GM23338 (cell line): ENCODE results near the gene KRTAP21-1. TPM values are rescaled to one million over a fixed set of nuclear protein-coding genes. Genes with fewer than 3 reads are reported as not detected.

Experiments
- ATAC-seq: fragments of 200-7000 bp; cut with Tn5 transposase; 3 replicates; pipeline ENCODE4 v1.9.1; 2020
- DNase-seq: peaks from one replicate; pipeline ENCODE4 v3.0.0-alpha.2; 2015; ENCODE audit warnings: low spot score
- H2AFZ ChIP-seq: fragments of 200-600 bp; sonication (generic); 2 replicates; pipeline ENCODE4 v1.8.0; 2016; ENCODE audit warnings: antibody characterized with exemption, mild to moderate bottlenecking, moderate library complexity
- H3F3A ChIP-seq: fragments of 200-600 bp; sonication (generic); replicated peaks from 2 replicates; pipeline ENCODE4 v1.8.0; 2017; ENCODE audit warnings: antibody characterized with exemption, mixed run types, low read depth
- H3K27ac ChIP-seq: fragments of 200-600 bp; sonication (generic); 2 replicates; pipeline ENCODE4 v1.6.1; 2016; ENCODE audit warnings: low read depth
- H3K27me3 ChIP-seq: fragments of 200-600 bp; sonication (generic); 2 replicates; pipeline ENCODE4 v1.8.0; 2016; ENCODE audit warnings: mild to moderate bottlenecking, mixed run types, moderate library complexity; ENCODE audit not compliant: insufficient read depth
- H3K36me3 ChIP-seq: fragments of 200-600 bp; sonication (generic); 2 replicates; pipeline ENCODE4 v1.8.0; 2016; ENCODE audit warnings: mild to moderate bottlenecking; ENCODE audit not compliant: insufficient read depth
- H3K4me1 ChIP-seq: fragments of 200-600 bp; sonication (generic); 2 replicates; pipeline ENCODE4 v1.8.0; 2016; ENCODE audit warnings: mild to moderate bottlenecking, moderate library complexity; ENCODE audit not compliant: insufficient read depth
- H3K4me2 ChIP-seq: fragments of 200-600 bp; sonication (generic); 2 replicates; pipeline ENCODE4 v1.7.1; 2017; ENCODE audit warnings: mixed run types
- H3K4me3 ChIP-seq: fragments of 200-600 bp; sonication (generic); 2 replicates; pipeline ENCODE4 v1.6.1; 2016; ENCODE audit warnings: mixed run types
- H3K79me2 ChIP-seq: fragments of 200-600 bp; sonication (generic); replicated peaks from 2 replicates; pipeline ENCODE4 v1.8.0; 2017; ENCODE audit warnings: mild to moderate bottlenecking; ENCODE audit not compliant: insufficient read depth
- H3K9me2 ChIP-seq: fragments of 200-600 bp; sonication (generic); 2 replicates; pipeline ENCODE4 v1.8.0; 2017; ENCODE audit not compliant: insufficient read depth
- H4K20me1 ChIP-seq: fragments of 200-600 bp; sonication (generic); replicated peaks from 2 replicates; pipeline ENCODE4 v1.8.0; 2017; ENCODE audit warnings: mild to moderate bottlenecking; ENCODE audit not compliant: insufficient read depth
- H3K27ac Mint-ChIP-seq: 2 replicates; pipeline ENCODE4 v1.8.0; 2020; ENCODE audit warnings: inconsistent platforms, mild to moderate bottlenecking, moderate library complexity, mixed read lengths
- H3K27me3 Mint-ChIP-seq: 3 replicates; pipeline ENCODE4 v1.8.0; 2022; ENCODE audit warnings: low read depth, mild to moderate bottlenecking, moderate library complexity, mixed read lengths, inconsistent platforms; ENCODE audit not compliant: insufficient read depth, poor library complexity
- H3K36me3 Mint-ChIP-seq: 3 replicates; pipeline ENCODE4 v1.8.0; 2021; ENCODE audit warnings: low read depth, mild to moderate bottlenecking, inconsistent platforms, moderate library complexity, mixed read lengths
- H3K4me1 Mint-ChIP-seq: 3 replicates; pipeline ENCODE4 v1.8.0; 2020; ENCODE audit warnings: mild to moderate bottlenecking, inconsistent platforms, mixed read lengths
- H3K4me3 Mint-ChIP-seq: 3 replicates; pipeline ENCODE4 v1.8.0; 2021; ENCODE audit warnings: moderate library complexity, mild to moderate bottlenecking, inconsistent platforms, mixed read lengths
- H3K9me3 Mint-ChIP-seq: 3 replicates; pipeline ENCODE4 v1.8.0; 2020; ENCODE audit warnings: moderate library complexity, mild to moderate bottlenecking, inconsistent platforms, mixed read lengths
- CREB1 ChIP-seq: fragments of 250-450 bp; sonication (Bioruptor Pico); IDR thresholded peaks from 2 replicates; pipeline ENCODE4 v1.5.0; 2020; ENCODE audit warnings: low read depth, mild to moderate bottlenecking, moderate library complexity
- CTCF ChIP-seq, 2 experiments: fragments of 200-600 bp in 1 of 2; sonication (generic) in 1 of 2; conservative IDR thresholded peaks; 2 replicates each; pipeline versions ENCODE4 v1.5.1 to v1.6.1; 2016 to 2017; ENCODE audit warnings: antibody characterized with exemption in 2 of 2, low read depth in 2 of 2, mild to moderate bottlenecking in 2 of 2, moderate library complexity in 1 of 2
- ETS1 ChIP-seq: IDR thresholded peaks from 2 replicates; pipeline ENCODE4 v1.6.1; 2016; ENCODE audit warnings: antibody characterized with exemption
- POLR2AphosphoS5 ChIP-seq: IDR thresholded peaks from 2 replicates; pipeline ENCODE4 v1.6.1; 2016; ENCODE audit warnings: antibody characterized with exemption, low read depth
- STAT1 ChIP-seq: IDR thresholded peaks from one replicate; pipeline ENCODE4 v1.6.1; 2016; ENCODE audit warnings: antibody characterized with exemption; ENCODE audit not compliant: unreplicated experiment
- ZNF114 ChIP-seq: fragments of 250-450 bp; sonication (Bioruptor Pico); IDR thresholded peaks from 2 replicates; pipeline ENCODE4 v1.5.0; 2020; ENCODE audit warnings: mild to moderate bottlenecking, moderate library complexity
- ZNF331 ChIP-seq: fragments of 250-450 bp; sonication (Bioruptor Pico); IDR thresholded peaks from 2 replicates; pipeline ENCODE4 v1.5.0; 2020; ENCODE audit warnings: low read depth, mild to moderate bottlenecking, moderate library complexity
- polyA plus RNA-seq: library from polyadenylated mRNA; unstranded; fragments of >200 nt; fragmentation: Nextera tagmentation; extraction: Ambion mirVana; gene quantifications from 2 replicates; pipeline ENCODE4 v1.2.1, GENCODE V29; 2016
- total RNA-seq: library from RNA; depleted of rRNA; stranded (reverse); fragments of >200 nt; shearing (Covaris generic); gene quantifications from 2 replicates; pipeline ENCODE4 v1.2.3, GENCODE V29; 2014

Gene KRTAP21-1
- total and polyA plus RNA-seq, 2 experiments from 2014 or later = not detected

GRCh38 chr21:30747159-30747558 lies 8.1 kb downstream of the KRTAP21-1 start, which contains the start of gene KRTAP21-2:
Gene KRTAP21-2, minus strand, starts transcription at chr21:30747259. Its CDS starts 57 bp downstream, at chr21:30747202.
- no peaks in the 10 kb centered on the region for H3K4me1 ChIP-seq

DNA sequence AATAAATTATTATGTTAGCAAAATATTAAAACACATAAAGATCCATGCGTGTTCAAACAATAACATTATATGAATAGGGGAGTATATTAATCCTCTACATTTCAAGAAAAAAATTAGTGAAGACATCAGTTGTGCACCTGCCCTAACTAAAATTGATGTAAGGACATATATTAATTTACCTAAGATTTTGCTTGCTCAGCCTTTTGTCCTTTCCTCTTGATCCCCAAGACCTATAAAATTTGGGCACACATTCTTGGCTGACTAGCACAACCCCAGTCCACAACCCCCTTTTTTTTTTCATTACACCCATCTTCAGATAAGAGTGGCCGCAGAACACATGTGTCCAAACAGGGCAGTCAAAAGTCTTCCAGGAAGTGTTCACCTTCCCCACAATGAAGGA lies 14.8 kb downstream of the KRTAP21-1 start:
- H3F3A ChIP-seq = no peaks in the 10 kb centered on the region
- H3K79me2 ChIP-seq = no peaks in the 10 kb centered on the region
- H3K4me2 ChIP-seq = no peak overlapping the region
- Mint-ChIP-seq H3K27ac (no peak overlapping the region), H3K4me1 (no peaks in the 10 kb centered on the region), H3K36me3 (no peaks in the 10 kb centered on the region), H3K27me3 (peaks cover 2% of the 10 kb centered on the region), H3K4me3 (no peak overlapping the region), H3K9me3 (no peaks in the 10 kb centered on the region)
- H3K27me3 ChIP-seq = no peaks in the 10 kb centered on the region
- no peaks in the 10 kb centered on the region for H3K4me1 ChIP-seq
- H3K36me3 ChIP-seq = no peaks in the 10 kb centered on the region
- no peak overlapping the region for H2AFZ ChIP-seq
- ATAC-seq = no peak
- no peak for TF ChIP-seq ZNF331 (CRISPR knock-in tag)
- no peak for TF ChIP-seq ETS1
- TF ChIP-seq CTCF (conservative IDR thresholded peaks at IDR 0.05; ENCODE audit: low read depth in 2 of 2) = no peak
- TF ChIP-seq CREB1 (CRISPR knock-in tag) = no peak
- no peak for TF ChIP-seq ZNF114 (CRISPR knock-in tag)
- H3K9me2 ChIP-seq = no peaks in the 10 kb centered on the region; the same call in 1 of the 2 replicates
- H3K4me3 ChIP-seq = no peak overlapping the region
- H3K27ac ChIP-seq = no peak overlapping the region
- no peak for DNase-seq
- no peaks in the 10 kb centered on the region for H4K20me1 ChIP-seq

More at GRCh38 chr21:30747159-30747558, 8.1 kb downstream of the KRTAP21-1 start, which contains the start of gene KRTAP21-2:
- H3K9me2 ChIP-seq = no peaks in the 10 kb centered on the region; the same call in 1 of the 2 replicates
- no peaks in the 10 kb centered on the region for H3K36me3 ChIP-seq
- no peak within 1 kb of the TSS for H3K4me3 Mint-ChIP-seq
- H2AFZ ChIP-seq = no peak within 1 kb of the TSS
- no peak within 1 kb of the TSS for H3K4me2 ChIP-seq
- TF ChIP-seq ZNF114 (CRISPR knock-in tag) (no peak), CREB1 (CRISPR knock-in tag) (no peak)
- no peak within 1 kb of the TSS for H3K4me3 ChIP-seq
- H3F3A ChIP-seq = no peaks in the 10 kb centered on the region
- H3K27ac ChIP-seq = no peak within 1 kb of the TSS
- H3K79me2 ChIP-seq = no peaks in the 10 kb centered on the region
- no peaks in the 10 kb centered on the region for H3K27me3 ChIP-seq
- no peaks in the 10 kb centered on the region for H3K36me3 Mint-ChIP-seq
- no peaks in the 10 kb centered on the region for H4K20me1 ChIP-seq
- DNase-seq (no peak), ATAC-seq (no peak)
- no peak within 1 kb of the TSS for H3K27ac Mint-ChIP-seq
- H3K4me1 Mint-ChIP-seq = no peaks in the 10 kb centered on the region
- H3K27me3 Mint-ChIP-seq = peaks cover 3% of the 10 kb centered on the region
- H3K9me3 Mint-ChIP-seq = no peaks in the 10 kb centered on the region

- no peaks in the 10 kb centered on the region for H3K27me3 ChIP-seq
- Mint-ChIP-seq H3K4me1 (no peaks in the 10 kb centered on the region), H3K4me3 (no peak overlapping the region), H3K9me3 (no peaks in the 10 kb centered on the region), H3K27me3 (no peaks in the 10 kb centered on the region), H3K36me3 (no peaks in the 10 kb centered on the region), H3K27ac (no peak overlapping the region)
- no peaks in the 10 kb centered on the region for H3K79me2 ChIP-seq
- no peaks in the 10 kb centered on the region for H3K9me2 ChIP-seq
- no peak overlapping the region for H3K4me2 ChIP-seq
- H3K36me3 ChIP-seq = no peaks in the 10 kb centered on the region
- H2AFZ ChIP-seq = no peak overlapping the region
- no peak overlapping the region for H3K4me3 ChIP-seq
- TF ChIP-seq STAT1 = no peak
- TF ChIP-seq CTCF (conservative IDR thresholded peaks at IDR 0.05; ENCODE audit: low read depth in 2 of 2) = peak in 1 of 2 experiments; percentile 35; a peak in 1 of 4 replicates
- TF ChIP-seq POLR2AphosphoS5 = no peak
- no peak for ATAC-seq
- no peak overlapping the region for H3K27ac ChIP-seq
- H4K20me1 ChIP-seq = no peaks in the 10 kb centered on the region
- H3K4me1 ChIP-seq = no peaks in the 10 kb centered on the region
- DNase-seq = no peak
- no peaks in the 10 kb centered on the region for H3F3A ChIP-seq
Measured at GRCh38 chr21:30733026-30733425, 22.2 kb downstream of the KRTAP21-1 start.
